Activated CD8-positive, alpha-beta T cell treated with anti-CD3 and anti-CD28 coated beads for 36 hours (primary cell): ENCODE results near the gene NTNG1. TPM values are rescaled to one million over a fixed set of nuclear protein-coding genes. Genes with fewer than 3 reads are reported as not detected.

ENCODE experiments used
- ATAC-seq: fragments of 200-7000 bp; cut with Tn5 transposase; one replicate; pipeline ENCODE4 v1.10.0; 2021; ENCODE audit warnings: mild to moderate bottlenecking, moderate library complexity
- CTCF ChIA-PET: fragments of 350-600 bp; sonication (Branson Sonifier 250); formaldehyde crosslinking; loops from one replicate; lab custom pipeline; 2021; ENCODE audit warnings: antibody characterized with exemption; lab: Charles Lee
- POLR2A ChIA-PET: fragments of 350-600 bp; sonication (Branson Sonifier 250); formaldehyde crosslinking; loops from one replicate; lab custom pipeline; 2021; ENCODE audit warnings: antibody characterized with exemption; lab: Charles Lee
- DNase-seq: peaks from one replicate; pipeline ENCODE4 v3.0.0-alpha.2; 2020
- H3K27ac Mint-ChIP-seq: one replicate; pipeline ENCODE4 v1.8.0; 2021; ENCODE audit warnings: mild to moderate bottlenecking, mixed read lengths
- H3K27me3 Mint-ChIP-seq: one replicate; pipeline ENCODE4 v1.8.0; 2021; ENCODE audit warnings: mixed read lengths
- H3K36me3 Mint-ChIP-seq: one replicate; pipeline ENCODE4 v1.8.0; 2021; ENCODE audit warnings: low read depth, mixed read lengths
- H3K4me1 Mint-ChIP-seq: one replicate; pipeline ENCODE4 v1.8.0; 2021; ENCODE audit warnings: low read depth, mixed read lengths
- H3K4me3 Mint-ChIP-seq: one replicate; pipeline ENCODE4 v1.8.0; 2021; ENCODE audit warnings: mild to moderate bottlenecking, moderate library complexity, mixed read lengths
- H3K9me3 Mint-ChIP-seq: one replicate; pipeline ENCODE4 v1.8.0; 2021; ENCODE audit warnings: mixed read lengths
- CTCF ChIP-seq: fragments of 200-600 bp; IDR thresholded peaks from one replicate; pipeline ENCODE4 v1.8.0; 2022; ENCODE audit warnings: antibody characterized with exemption, mild to moderate bottlenecking
- intact Hi-C: fragments of 100-400 bp; cut with micrococcal nuclease; formaldehyde crosslinking; loops from one replicate; pipeline ENCODE4 v1.10.0; 2022
- total RNA-seq, 2 experiments: library from RNA; stranded (reverse); gene quantifications; one replicate each; pipeline ENCODE4 v1.2.3, GENCODE V29; 2021

Gene NTNG1
- total RNA-seq, 2 experiments from 2014 or later = 0.96 to 1.0 TPM

- ChIA-PET POLR2A (no interaction called here), CTCF (no interaction called here)
- DNase-seq = no peak
- Mint-ChIP-seq H3K27ac (no peak overlapping the region), H3K9me3 (no peaks in the 10 kb centered on the region), H3K27me3 (peaks cover 17% of the 10 kb centered on the region), H3K36me3 (no peaks in the 10 kb centered on the region), H3K4me1 (peaks cover 3% of the 10 kb centered on the region), H3K4me3 (no peak overlapping the region)
- ATAC-seq = no peak
- intact Hi-C loops = no loop called here
- no peak for TF ChIP-seq CTCF
These were observed 341.0 kb downstream of the NTNG1 start for GRCh38 chr1:107481756-107482384.

- Mint-ChIP-seq H3K27ac (no peak overlapping the region), H3K27me3 (peaks cover 16% of the 10 kb centered on the region), H3K4me1 (peaks cover 3% of the 10 kb centered on the region), H3K9me3 (no peaks in the 10 kb centered on the region), H3K36me3 (no peaks in the 10 kb centered on the region), H3K4me3 (no peak overlapping the region)
- ChIA-PET POLR2A (no interaction called here), CTCF (interaction anchor here (0.9 kb wide), 1 partner anchor 8 kb away, joined by 3 read pairs; no protein-coding TSS in a partner anchor)
- no peak for ATAC-seq
- DNase-seq = no peak
- no peak for TF ChIP-seq CTCF
- intact Hi-C loops = no loop called here
These were observed 343.1 kb downstream of the NTNG1 start for GRCh38 chr1:107483949-107484348.

- POLR2A ChIA-PET = no interaction called here
- Mint-ChIP-seq H3K4me1 (no peaks in the 10 kb centered on the region), H3K4me3 (no peak overlapping the region), H3K27ac (no peak overlapping the region), H3K9me3 (no peaks in the 10 kb centered on the region), H3K27me3 (peaks cover 3% of the 10 kb centered on the region), H3K36me3 (no peaks in the 10 kb centered on the region)
- DNase-seq = no peak
- TF ChIP-seq CTCF = no peak
- CTCF ChIA-PET = interaction anchor here (0.9 kb wide), 1 partner anchor 9 kb away, joined by 3 read pairs; no protein-coding TSS in a partner anchor
- intact Hi-C loops = no loop called here
- no peak for ATAC-seq
These were observed 345.5 kb downstream of the NTNG1 start for GRCh38 chr1:107486349-107486748.

GRCh38 chr1:107487506-107487905, 346.7 kb downstream of the NTNG1 start:
- ATAC-seq (no peak), DNase-seq (no peak)
- POLR2A ChIA-PET = no interaction called here
- CTCF ChIA-PET = no interaction called here
- intact Hi-C loops = no loop called here
- Mint-ChIP-seq H3K36me3 (no peaks in the 10 kb centered on the region), H3K27me3 (peaks cover 2% of the 10 kb centered on the region), H3K27ac (no peak overlapping the region), H3K4me1 (no peaks in the 10 kb centered on the region), H3K9me3 (no peaks in the 10 kb centered on the region), H3K4me3 (no peak overlapping the region)
- TF ChIP-seq CTCF = no peak

GRCh38 chr1:107491582-107491981, 350.7 kb downstream of the NTNG1 start:
- Mint-ChIP-seq H3K4me1 (no peaks in the 10 kb centered on the region), H3K27ac (no peak overlapping the region), H3K9me3 (no peaks in the 10 kb centered on the region), H3K36me3 (no peaks in the 10 kb centered on the region), H3K4me3 (no peak overlapping the region), H3K27me3 (peaks cover 2% of the 10 kb centered on the region)
- intact Hi-C loops = no loop called here
- ATAC-seq (no peak), DNase-seq (no peak)
- TF ChIP-seq CTCF = no peak
- ChIA-PET CTCF (interaction anchor here (0.8 to 2.4 kb wide), 4 partner anchors 8 to 272 kb away, joined by 3 to 7 read pairs (median 4); no protein-coding TSS in a partner anchor), POLR2A (no interaction called here)
